Activated naive CD4-positive, alpha-beta T cell (primary cell): ENCODE data around the gene MARCHF9.
A peak's percentile ranks its signal among the peaks of the same experiment; 100 is the strongest.

Experiments used
- DNase-seq, 4 experiments: peaks; one replicate each; lab custom pipeline; 2025; lab: John Stamatoyannopoulos, UW

Gene MARCHF9

GRCh38 chr12:57737467-57738460 lies 17.1 kb upstream of the MARCHF9 start:
- no peak for DNase-seq

- no peak for DNase-seq
Observed at GRCh38 chr12:57738661-57739237, 16.2 kb upstream of the MARCHF9 start, which contains the start of gene AGAP2. Gene AGAP2, minus strand, starts transcription at chr12:57738742. Its CDS starts 496 bp downstream, at chr12:57738246.

- no peak for DNase-seq
Observed at GRCh38 chr12:57739387-57739786, 15.5 kb upstream of the MARCHF9 start.

GRCh38 chr12:57739914-57740538 lies 14.9 kb upstream of the MARCHF9 start:
- DNase-seq: no peak

- DNase-seq: peak in 2 of 4 experiments; percentile 49 to 66
Observed at GRCh38 chr12:57740656-57741412, 14.1 kb upstream of the MARCHF9 start.

GRCh38 chr12:57741413-57741789 lies 13.5 kb upstream of the MARCHF9 start:
- no peak for DNase-seq

- DNase-seq: peak in 3 of 4 experiments; percentile 32 to 62 (median 54)
Observed at GRCh38 chr12:57741844-57742738, 12.8 kb upstream of the MARCHF9 start.

GRCh38 chr12:57743769-57744168 lies 11.1 kb upstream of the MARCHF9 start:
- DNase-seq: no peak

GRCh38 chr12:57744194-57744776 lies 10.6 kb upstream of the MARCHF9 start:
- DNase-seq: peak; percentile 42 to 63 (median 54)

- peak; percentile 60 to 87 (median 78) for DNase-seq
Observed at GRCh38 chr12:57744777-57745484, 10.0 kb upstream of the MARCHF9 start, which contains the start of gene TSPAN31. Gene TSPAN31, plus strand, starts transcription at chr12:57745039. Its CDS starts 116 bp downstream, at chr12:57745155.

- DNase-seq: no peak
Observed at GRCh38 chr12:57745485-57745881, 9.4 kb upstream of the MARCHF9 start.

- DNase-seq: no peak
Observed at GRCh38 chr12:57746025-57746424, 8.9 kb upstream of the MARCHF9 start.

- no peak for DNase-seq
Observed at GRCh38 chr12:57749061-57749460, 5.8 kb upstream of the MARCHF9 start.

- DNase-seq: no peak
Observed at GRCh38 chr12:57750561-57751431, 4.1 kb upstream of the MARCHF9 start.

- DNase-seq: no peak
Observed at GRCh38 chr12:57751432-57751787, 3.5 kb upstream of the MARCHF9 start.

GRCh38 chr12:57751788-57752667 lies 2.9 kb upstream of the MARCHF9 start, which contains the start of gene CDK4:
Gene CDK4, minus strand, starts transcription at chr12:57752310. Its CDS starts 593 bp downstream, at chr12:57751717.
- peak; percentile 90 to 98 (median 96) for DNase-seq

- DNase-seq: no peak
Observed at GRCh38 chr12:57752668-57753000, 2.3 kb upstream of the MARCHF9 start.
